ENCODE results near the gene CMTM7. TPM values are rescaled to one million over a fixed set of nuclear protein-coding genes. Genes with fewer than 3 reads are reported as not detected.

CMTM7 gene
- polyA plus RNA-seq, 1 donor from 2014 or later = 141 TPM

DNA sequence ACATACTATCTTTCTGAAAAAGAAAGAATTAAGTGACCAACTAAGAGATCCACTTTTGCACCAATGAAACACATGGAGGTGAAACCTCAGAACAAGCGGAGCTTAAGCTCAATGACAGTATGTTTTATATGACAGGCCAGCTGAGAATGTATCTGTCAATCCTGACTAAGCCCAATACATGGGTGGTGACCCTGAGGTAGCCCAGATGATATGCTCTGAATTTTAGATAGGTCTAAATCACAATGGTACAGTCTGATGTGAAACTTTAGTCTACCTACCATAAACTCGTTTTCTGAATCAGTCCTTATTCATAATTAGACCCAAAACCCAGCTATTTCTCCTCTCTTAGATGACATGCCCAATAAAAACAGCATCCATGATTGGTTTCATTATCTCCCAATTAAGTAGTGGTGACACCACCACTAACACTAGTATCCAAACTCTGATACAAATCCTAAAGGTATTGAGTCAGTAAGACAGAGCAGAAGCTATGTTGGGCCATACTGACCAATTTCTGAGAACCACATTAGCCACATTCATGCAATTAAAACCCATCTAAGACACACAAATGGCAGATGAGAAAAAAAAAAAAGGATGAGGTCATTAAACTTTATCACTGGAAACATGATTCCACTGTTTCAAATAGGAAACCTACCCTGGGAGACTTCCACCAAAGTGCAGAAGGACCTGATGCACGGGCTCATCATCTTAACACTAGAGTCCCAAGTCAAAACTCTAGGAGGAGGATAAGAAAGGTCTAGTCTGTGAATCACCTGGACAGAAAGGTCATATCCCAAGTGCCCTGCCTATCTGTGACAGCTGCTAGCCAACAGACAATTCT, 90.4 kb downstream of the CMTM7 start:
- no peaks in the 10 kb centered on the region for H3K27me3 Mint-ChIP-seq
- peaks cover 0 to 4% (median 0%) of the 10 kb centered on the region in 3 donors for H3K9me3 Mint-ChIP-seq
- peaks cover 23% of the 10 kb centered on the region for H3K36me3 Mint-ChIP-seq
- H3K4me3 Mint-ChIP-seq = no peak overlapping the region
- peak overlapping the region; percentile 5 to 84 (median 67) for H3K27ac Mint-ChIP-seq
- H3K4me1 Mint-ChIP-seq = peaks cover 32 to 46% (median 37%) of the 10 kb centered on the region in 3 donors

DNA sequence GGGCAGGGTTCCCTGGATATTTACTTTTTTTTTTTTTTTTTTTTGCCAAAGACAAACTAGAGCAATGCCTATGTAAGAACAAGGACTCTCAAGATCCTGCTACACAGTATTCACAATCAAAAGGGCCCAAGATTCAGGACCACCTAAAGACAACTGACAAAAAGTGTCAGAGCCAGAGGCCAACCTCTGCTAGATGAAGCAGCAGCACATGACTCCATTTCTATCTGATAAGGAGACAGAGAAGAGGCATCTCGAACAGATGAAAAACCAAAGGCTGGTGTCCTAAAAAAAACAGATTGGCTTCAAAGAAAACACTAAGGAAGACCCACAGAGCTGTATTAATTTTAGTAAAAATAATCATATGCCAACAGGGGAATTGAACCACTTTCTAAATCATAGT, 91.0 kb downstream of the CMTM7 start:
- Mint-ChIP-seq H3K4me3 (peak overlapping the region in 1 of 4 donors; percentile 75), H3K27me3 (no peaks in the 10 kb centered on the region), H3K9me3 (peaks cover 0 to 4% (median 0%) of the 10 kb centered on the region in 3 donors), H3K36me3 (peaks cover 22% of the 10 kb centered on the region), H3K4me1 (peaks cover 28 to 40% (median 33%) of the 10 kb centered on the region in 3 donors), H3K27ac (peak overlapping the region in 1 of 3 donors; percentile 67)

DNA sequence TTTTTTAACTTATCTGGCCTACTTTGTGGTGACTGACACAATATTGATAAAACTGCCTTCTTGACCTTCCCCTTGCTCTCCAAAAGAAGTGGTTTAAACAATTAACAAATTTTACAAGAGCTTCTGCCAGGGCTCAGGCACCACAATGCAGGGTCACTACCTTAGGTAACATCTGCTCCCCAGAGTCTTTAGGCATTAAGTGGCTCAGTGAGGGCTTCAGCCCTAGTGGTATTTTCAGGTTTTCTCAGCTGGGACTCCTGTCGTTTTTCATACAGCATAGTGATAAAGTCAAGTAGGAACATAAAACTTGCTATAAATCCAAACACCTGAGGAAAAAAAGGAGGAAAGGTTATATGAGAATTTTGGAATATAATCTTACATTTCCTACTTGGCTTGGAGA, 92.1 kb downstream of the CMTM7 start:
- Mint-ChIP-seq H3K27ac (peak overlapping the region; percentile 90), H3K27me3 (no peaks in the 10 kb centered on the region), H3K4me3 (peak overlapping the region in 2 of 4 donors; percentile 66 to 71), H3K9me3 (no peaks in the 10 kb centered on the region), H3K4me1 (peaks cover 26 to 39% (median 28%) of the 10 kb centered on the region in 3 donors), H3K36me3 (peaks cover 16% of the 10 kb centered on the region)

DNA sequence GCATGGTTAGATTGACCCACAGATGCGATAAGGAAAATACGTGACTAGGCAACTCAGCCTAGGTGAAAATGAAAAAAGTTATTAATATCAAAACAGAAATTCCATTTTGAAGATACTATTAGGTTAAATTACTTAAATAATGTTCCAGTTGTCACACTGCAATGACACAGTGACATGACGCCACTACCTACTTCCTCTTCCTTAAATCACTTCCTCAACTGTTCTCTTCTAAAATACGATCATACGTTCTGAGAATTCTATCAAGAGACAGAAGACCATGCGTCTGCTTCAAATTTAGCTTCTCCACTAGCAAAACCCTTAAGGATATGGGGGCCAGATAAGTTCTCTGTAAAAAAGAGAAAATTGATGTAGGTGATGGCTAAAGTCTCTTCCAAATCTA, 92.8 kb downstream of the CMTM7 start:
- H3K27ac Mint-ChIP-seq = peak overlapping the region; percentile 90
- peak overlapping the region; percentile 71 to 88 (median 79) for H3K4me3 Mint-ChIP-seq
- H3K9me3 Mint-ChIP-seq = no peaks in the 10 kb centered on the region
- peaks cover 14% of the 10 kb centered on the region for H3K36me3 Mint-ChIP-seq
- peaks cover 24 to 34% (median 26%) of the 10 kb centered on the region in 3 donors for H3K4me1 Mint-ChIP-seq
- no peaks in the 10 kb centered on the region for H3K27me3 Mint-ChIP-seq

DNA sequence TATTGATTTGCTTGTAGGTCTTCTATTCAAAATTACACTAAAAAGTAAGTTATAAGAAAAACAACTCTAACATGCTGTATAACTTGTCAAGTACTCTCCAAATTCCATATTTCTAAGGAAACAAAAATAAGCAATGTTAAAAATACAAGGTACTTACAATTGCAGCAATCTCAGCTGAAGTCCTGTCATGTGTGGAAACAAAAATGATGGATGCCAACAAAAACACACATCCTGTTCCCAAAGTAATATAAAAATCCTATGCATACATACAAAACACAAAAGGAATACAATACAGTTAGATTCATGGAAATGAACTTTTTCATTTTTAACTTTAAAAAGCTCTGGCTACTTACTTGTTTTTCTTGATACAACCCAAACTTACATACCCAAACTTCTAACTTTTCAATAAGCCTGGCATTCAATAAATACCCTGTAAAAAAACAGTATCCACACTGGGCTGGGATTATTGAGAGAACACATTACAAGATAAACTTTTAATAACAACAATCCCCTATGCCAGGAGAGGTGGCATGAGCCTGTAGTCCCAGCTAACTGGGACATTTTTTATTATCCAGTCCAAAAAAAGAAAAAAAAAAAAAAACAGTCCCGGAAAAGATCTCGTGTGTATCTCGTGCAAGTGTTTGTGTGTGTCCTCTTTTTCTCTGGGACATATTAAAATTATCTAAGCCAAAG, 96.3 kb downstream of the CMTM7 start:
- Mint-ChIP-seq H3K36me3 (peaks cover 5% of the 10 kb centered on the region), H3K27me3 (no peaks in the 10 kb centered on the region), H3K4me1 (peaks cover 14 to 31% (median 19%) of the 10 kb centered on the region in 3 donors), H3K4me3 (no peak overlapping the region), H3K9me3 (no peaks in the 10 kb centered on the region), H3K27ac (peak overlapping the region; percentile 23 to 72 (median 48))

DNA sequence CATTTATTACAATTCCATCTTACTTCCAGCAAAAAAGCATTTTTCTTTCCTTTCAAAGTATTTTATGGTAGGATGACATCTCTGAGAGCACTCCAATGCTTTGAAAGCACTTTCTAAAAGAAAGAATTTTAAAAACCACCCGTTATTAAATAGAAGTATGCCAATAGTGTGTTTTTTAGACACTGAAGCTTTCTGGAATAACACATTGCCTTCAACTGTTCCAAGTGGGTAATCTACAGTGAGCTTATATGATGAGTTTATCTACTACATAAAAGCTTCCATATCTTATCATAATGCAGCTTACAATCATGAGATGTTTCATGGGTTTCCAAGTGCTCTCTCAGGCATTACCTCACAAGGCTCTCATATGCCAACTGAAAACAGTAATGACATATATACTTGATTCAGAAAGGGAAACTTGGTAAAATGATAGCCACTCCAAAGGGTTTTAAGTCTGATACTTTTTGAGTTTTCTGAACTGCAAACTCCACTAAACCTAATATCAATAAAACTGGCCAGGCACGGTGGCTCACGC, 96.9 kb downstream of the CMTM7 start:
- Mint-ChIP-seq H3K36me3 (peaks cover 5% of the 10 kb centered on the region), H3K27ac (peak overlapping the region; percentile 9 to 72 (median 48)), H3K4me1 (peaks cover 14 to 31% (median 19%) of the 10 kb centered on the region in 3 donors), H3K4me3 (no peak overlapping the region), H3K9me3 (no peaks in the 10 kb centered on the region), H3K27me3 (no peaks in the 10 kb centered on the region)

DNA sequence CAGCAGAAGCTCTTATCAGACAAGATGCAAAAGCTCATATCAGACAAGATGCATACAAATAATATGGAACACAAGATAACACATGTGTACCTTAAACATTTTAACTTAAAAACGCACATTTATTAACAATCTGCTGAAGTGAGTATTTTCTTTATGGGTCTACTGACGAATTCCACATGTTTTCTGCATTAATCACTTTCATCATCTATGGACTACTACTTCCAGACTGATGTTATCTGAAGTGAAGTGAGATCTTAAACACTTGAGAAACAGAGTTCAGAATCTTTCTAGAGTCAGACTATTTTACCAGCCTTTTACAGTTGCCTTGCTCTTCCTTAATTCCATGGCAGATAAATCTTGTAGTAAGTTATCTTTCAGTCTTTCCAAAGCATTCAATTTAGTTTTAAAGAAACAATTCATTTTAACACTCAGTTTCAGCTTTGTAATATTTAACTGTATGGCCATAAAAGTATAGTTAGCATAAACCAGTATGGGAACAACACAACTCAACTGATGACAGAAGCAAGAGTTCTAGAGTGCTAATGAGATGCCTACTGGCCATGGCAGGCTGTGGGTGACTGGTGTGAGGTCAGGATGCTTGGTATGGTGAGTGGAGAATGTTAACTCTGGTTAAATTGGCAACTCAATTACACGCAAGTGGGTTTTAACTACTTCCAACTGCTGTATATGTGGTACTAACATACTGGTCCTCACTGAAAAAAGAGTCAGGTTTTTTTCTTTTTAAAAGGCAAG, 101.2 kb downstream of the CMTM7 start:
- H3K27ac Mint-ChIP-seq = no peak overlapping the region
- no peaks in the 10 kb centered on the region for H3K27me3 Mint-ChIP-seq
- peaks cover 18 to 28% (median 24%) of the 10 kb centered on the region in 3 donors for H3K4me1 Mint-ChIP-seq

DNA sequence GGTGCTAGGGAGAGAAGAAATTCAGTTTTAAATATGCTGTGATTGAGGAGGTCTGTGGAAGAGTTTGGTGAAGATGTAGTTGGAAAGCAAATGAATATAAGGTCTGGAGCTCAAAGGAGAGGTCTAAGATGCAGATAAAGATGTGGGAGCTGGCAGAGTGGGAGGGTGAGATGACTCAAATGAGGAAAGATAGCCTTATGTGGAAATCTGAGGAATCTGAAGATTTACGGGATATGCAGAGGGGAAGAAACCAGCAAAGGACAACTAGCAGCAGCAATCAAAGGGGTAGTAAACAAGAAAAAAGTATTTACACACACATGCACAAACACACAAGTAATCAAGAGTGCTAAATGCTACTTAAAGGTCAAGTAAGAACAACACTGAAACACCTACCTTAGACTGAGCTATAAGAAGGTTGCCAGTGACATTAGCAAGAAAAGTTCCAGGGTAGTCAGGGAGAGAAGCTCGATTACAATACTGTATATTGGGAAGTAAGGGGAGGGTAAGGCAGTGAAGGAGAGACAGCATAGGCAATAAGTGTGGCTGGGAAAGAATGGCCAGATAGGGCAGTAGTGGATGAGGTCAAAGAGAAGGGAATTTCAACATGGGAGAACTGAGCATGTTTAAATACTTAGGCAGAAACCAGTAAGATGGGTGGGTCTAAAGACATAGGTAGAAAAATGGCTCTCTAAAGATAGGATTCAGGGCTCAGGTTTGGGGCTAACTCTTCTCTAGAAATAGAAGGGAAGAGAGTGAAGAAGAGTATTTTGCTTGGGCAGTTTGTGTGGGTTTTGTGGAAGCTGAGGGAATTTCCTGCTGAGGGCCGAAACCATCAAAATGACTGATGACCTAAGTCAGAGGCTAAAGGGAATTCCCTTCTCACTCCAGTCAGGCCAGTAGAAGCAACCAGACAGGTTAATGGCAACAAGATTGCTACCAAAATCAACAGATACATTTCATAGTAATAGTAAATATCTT, 102.1 kb downstream of the CMTM7 start:
- peaks cover 20 to 28% (median 26%) of the 10 kb centered on the region in 3 donors for H3K4me1 Mint-ChIP-seq
- no peaks in the 10 kb centered on the region for H3K9me3 Mint-ChIP-seq
- no peak overlapping the region for H3K27ac Mint-ChIP-seq
- H3K36me3 Mint-ChIP-seq = peaks cover 6% of the 10 kb centered on the region
- peak overlapping the region in 1 of 4 donors; percentile 19 for H3K4me3 Mint-ChIP-seq
- no peaks in the 10 kb centered on the region for H3K27me3 Mint-ChIP-seq

More for the DNA sequence above, 101.2 kb downstream of the CMTM7 start:
- no peak overlapping the region for H3K4me3 Mint-ChIP-seq
- H3K9me3 Mint-ChIP-seq = no peaks in the 10 kb centered on the region
- H3K36me3 Mint-ChIP-seq = peaks cover 4% of the 10 kb centered on the region

DNA sequence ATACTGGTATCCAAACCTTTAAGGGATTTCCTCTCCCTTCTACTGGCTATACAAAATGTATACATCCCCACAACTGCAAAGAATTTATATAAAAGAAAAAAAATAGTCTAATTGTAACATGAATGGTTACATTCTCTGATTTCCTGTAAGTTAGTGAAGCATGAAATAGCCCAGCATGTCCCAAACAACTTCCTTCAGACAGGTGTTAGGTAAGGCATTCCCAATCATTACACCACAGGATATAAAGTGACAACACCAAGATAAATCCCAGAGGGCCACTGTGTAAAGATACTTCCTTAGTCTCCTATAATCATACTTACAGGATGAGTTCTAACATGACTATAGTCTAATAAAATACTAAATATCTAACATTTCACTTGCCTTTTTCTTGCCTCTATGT, 103.4 kb downstream of the CMTM7 start:
- peak overlapping the region in 1 of 3 donors; percentile 32 for H3K27ac Mint-ChIP-seq
- H3K4me3 Mint-ChIP-seq = peak overlapping the region in 2 of 4 donors; percentile 31 to 32
- H3K4me1 Mint-ChIP-seq = peaks cover 27 to 38% (median 32%) of the 10 kb centered on the region in 3 donors
- no peaks in the 10 kb centered on the region for H3K9me3 Mint-ChIP-seq
- no peaks in the 10 kb centered on the region for H3K27me3 Mint-ChIP-seq
- peaks cover 6% of the 10 kb centered on the region for H3K36me3 Mint-ChIP-seq

DNA sequence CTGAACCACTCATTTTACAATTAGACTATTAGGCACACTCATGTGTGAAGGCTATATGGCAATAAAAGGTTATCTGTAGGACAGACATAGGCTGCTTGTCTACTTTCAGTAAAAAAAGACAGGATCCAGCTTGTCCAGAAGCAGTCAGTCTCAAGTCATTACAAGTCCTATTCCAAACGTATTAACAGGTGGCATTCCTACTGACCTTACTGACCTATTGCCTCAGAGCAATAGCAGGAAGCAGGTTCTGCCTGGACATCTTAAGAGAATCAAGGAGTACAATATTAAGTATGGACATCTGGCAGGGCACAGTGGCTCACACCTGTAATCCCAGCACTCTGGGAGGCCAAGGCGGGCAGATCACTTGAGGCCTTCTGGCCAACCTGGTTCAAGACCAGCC, 104.0 kb downstream of the CMTM7 start:
- peak overlapping the region in 2 of 4 donors; percentile 31 to 32 for H3K4me3 Mint-ChIP-seq
- no peaks in the 10 kb centered on the region for H3K9me3 Mint-ChIP-seq
- peak overlapping the region in 2 of 3 donors; percentile 32 to 71 for H3K27ac Mint-ChIP-seq
- no peaks in the 10 kb centered on the region for H3K27me3 Mint-ChIP-seq
- H3K36me3 Mint-ChIP-seq = peaks cover 6% of the 10 kb centered on the region
- peaks cover 33 to 43% (median 37%) of the 10 kb centered on the region in 3 donors for H3K4me1 Mint-ChIP-seq

DNA sequence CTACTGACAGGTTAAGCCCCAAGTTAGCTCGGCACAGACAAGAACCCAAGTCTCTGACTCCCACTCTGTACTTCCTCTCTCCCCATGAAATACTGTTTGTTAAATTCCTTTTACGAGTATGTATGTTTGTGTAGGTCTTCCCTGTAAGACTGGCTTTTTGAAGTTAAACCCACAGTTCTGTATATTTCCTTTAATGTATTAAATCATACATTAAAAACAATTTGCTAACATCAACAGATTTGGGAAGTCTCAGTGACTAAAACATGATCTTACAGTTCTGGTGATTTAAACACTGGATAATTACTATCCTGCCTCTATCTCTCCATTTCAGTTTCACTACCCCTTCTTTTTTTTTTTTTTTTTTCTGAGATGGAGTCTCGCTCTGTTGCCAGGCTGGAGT, 106.6 kb downstream of the CMTM7 start:
- H3K36me3 Mint-ChIP-seq = peaks cover 6% of the 10 kb centered on the region
- no peaks in the 10 kb centered on the region for H3K9me3 Mint-ChIP-seq
- no peaks in the 10 kb centered on the region for H3K27me3 Mint-ChIP-seq
- H3K4me3 Mint-ChIP-seq = peak overlapping the region; percentile 47 to 92 (median 77)
- peaks cover 43 to 63% (median 43%) of the 10 kb centered on the region in 3 donors for H3K4me1 Mint-ChIP-seq
- peak overlapping the region; percentile 89 to 95 (median 92) for H3K27ac Mint-ChIP-seq

DNA sequence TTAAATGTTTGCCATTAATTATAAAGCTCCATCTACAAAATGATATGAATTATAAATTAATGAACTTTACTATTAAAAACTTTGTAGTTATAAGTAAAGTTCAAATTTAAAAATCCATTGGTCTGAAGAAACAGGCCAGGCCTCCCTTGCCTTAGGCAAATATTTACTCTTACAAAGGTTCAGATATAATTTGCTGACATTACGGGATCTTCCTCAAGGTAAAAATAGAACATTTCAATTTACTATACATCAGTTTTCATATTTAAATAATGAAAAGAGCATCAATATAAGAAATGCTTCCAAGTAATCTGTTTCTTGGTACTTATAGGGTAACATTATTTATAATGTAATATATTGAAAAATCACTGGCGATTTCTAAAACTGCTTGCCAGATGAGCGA, 107.3 kb downstream of the CMTM7 start:
- Mint-ChIP-seq H3K4me3 (peak overlapping the region in 1 of 4 donors; percentile 97), H3K36me3 (peaks cover 6% of the 10 kb centered on the region), H3K4me1 (peaks cover 43 to 63% (median 47%) of the 10 kb centered on the region in 3 donors), H3K9me3 (no peaks in the 10 kb centered on the region), H3K27ac (peak overlapping the region in 1 of 3 donors; percentile 92), H3K27me3 (no peaks in the 10 kb centered on the region)

DNA sequence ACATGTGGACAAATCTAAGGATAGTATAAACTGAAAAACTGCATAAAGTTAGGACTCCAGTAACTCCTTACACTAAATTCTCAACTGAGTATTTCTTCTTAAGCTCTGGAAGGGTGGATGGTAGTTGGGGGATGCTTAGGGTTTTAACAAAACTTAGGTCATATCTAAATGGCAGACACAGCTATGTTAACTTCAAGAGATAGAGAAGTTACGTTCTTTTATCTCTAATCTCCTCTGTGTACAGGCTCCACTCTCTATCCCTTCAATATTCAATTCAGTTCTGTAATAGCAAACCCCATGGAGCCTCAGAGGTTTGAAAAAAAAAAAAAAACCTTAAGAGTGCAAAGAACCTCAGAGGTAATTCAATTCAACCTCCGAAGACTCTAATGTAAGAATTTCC, 107.9 kb downstream of the CMTM7 start:
- no peaks in the 10 kb centered on the region for H3K9me3 Mint-ChIP-seq
- peak overlapping the region in 2 of 3 donors; percentile 59 to 82 for H3K27ac Mint-ChIP-seq
- peak overlapping the region; percentile 7 to 100 (median 59) for H3K4me3 Mint-ChIP-seq
- peaks cover 43 to 63% (median 50%) of the 10 kb centered on the region in 3 donors for H3K4me1 Mint-ChIP-seq
- H3K27me3 Mint-ChIP-seq = no peaks in the 10 kb centered on the region
- peaks cover 6% of the 10 kb centered on the region for H3K36me3 Mint-ChIP-seq
